ENCODE data around the gene KRTAP5-6.
"Not testable (repeated sequence)": the region's sequence is repeated elsewhere in the genome, so short reads cannot be mapped to it uniquely, and the experiment has no call there.

The KRTAP5-6 gene

DNA sequence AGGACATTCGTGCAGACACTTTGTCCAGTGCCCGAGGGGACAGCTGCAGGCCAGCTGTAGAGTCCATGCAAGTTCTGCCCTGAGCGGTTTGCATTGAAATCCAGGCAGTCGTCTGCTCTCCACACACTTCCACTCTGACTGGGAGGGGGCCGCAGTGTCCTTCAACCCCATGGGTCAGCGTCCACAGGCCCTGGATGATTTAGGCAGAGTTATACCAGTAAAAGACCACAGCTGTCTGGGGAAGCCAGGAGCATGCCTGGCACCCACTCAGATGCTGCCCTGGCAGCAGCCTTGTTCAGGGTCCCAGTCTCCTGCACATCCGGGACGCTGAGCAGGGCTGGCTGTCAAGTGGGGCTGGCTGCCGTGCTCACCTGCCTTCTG, 40.9 kb upstream of the KRTAP5-6 start:
- no peak for TF ChIP-seq CTCF (IDR thresholded peaks at IDR 0.05; ENCODE audit: insufficient read depth, missing control alignments)
- DNase-seq (ENCODE audit: insufficient read length, low spot score) (no peak), FAIRE-seq (no peak)

- no peak for TF ChIP-seq CTCF (IDR thresholded peaks at IDR 0.05; ENCODE audit: insufficient read depth, missing control alignments)
- FAIRE-seq (no peak), DNase-seq (ENCODE audit: insufficient read length, low spot score) (no peak)
Observed at GRCh38 chr11:1656670-1657069, 40.3 kb upstream of the KRTAP5-6 start.

DNA sequence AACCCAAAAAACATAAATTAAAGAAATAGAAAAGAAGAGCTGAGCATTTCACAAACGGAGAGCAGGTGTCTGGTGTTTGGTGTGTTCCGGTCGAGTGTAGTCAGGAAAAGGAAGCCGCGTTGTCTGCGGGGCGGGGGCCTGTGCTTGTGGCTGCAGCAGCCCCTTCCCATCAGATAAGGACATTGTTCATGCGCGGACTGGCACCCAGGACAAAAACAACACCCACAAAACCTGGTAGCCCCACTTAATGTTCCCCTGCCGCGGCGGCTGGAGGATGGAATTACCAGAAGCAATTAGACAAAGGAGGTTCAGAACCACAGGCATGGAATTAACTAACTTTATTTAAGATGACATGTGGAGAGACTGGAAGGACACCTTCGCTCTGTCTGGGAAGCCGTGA, 37.5 kb upstream of the KRTAP5-6 start:
- TF ChIP-seq CTCF (IDR thresholded peaks at IDR 0.05; ENCODE audit: insufficient read depth, missing control alignments), result no peak
- DNase-seq (ENCODE audit: insufficient read length, low spot score), result no peak
- no peak for FAIRE-seq

- FAIRE-seq, result no peak
- no peak for DNase-seq (ENCODE audit: insufficient read length, low spot score)
- TF ChIP-seq CTCF (IDR thresholded peaks at IDR 0.05; ENCODE audit: insufficient read depth, missing control alignments), result no peak
Observed at GRCh38 chr11:1660111-1660867, 36.7 kb upstream of the KRTAP5-6 start.

- not testable (repeated sequence) for DNase-seq (ENCODE audit: insufficient read length, low spot score); FAIRE-seq
Observed at GRCh38 chr11:1661454-1662269, 35.3 kb upstream of the KRTAP5-6 start.

GRCh38 chr11:1662699-1663283, 34.2 kb upstream of the KRTAP5-6 start:
- FAIRE-seq; DNase-seq (ENCODE audit: insufficient read length, low spot score): not testable (repeated sequence)

- DNase-seq (ENCODE audit: insufficient read length, low spot score), result no peak
- TF ChIP-seq CTCF (IDR thresholded peaks at IDR 0.05; ENCODE audit: insufficient read depth, missing control alignments), result no peak
- FAIRE-seq, result no peak
Observed at GRCh38 chr11:1665313-1665712, 31.7 kb upstream of the KRTAP5-6 start.

Measured in D721Med (cell line).